ENCODE results near the gene ZNF219.

- no peak for TF ChIP-seq YY1 (IDR thresholded peaks at IDR 0.05; ENCODE audit: insufficient read depth, insufficient read length)
- TF ChIP-seq SUZ12 (IDR thresholded peaks at IDR 0.05; ENCODE audit: extremely low read depth, insufficient read depth, insufficient read length), result no peak
- TF ChIP-seq ZNF274 (IDR thresholded peaks at IDR 0.05; ENCODE audit: low read depth, low read length), result no peak
Observed at GRCh38 chr14:21103710-21104447, 5.4 kb upstream of the ZNF219 start.

Data from NT2/D1 (cell line).